A673 (cell line): Measurements from ENCODE around the gene CA9. TPM values are rescaled to one million over a fixed set of nuclear protein-coding genes. Genes with fewer than 3 reads are reported as not detected.

ENCODE experiments used
- BruUV-seq: library from RNA; stranded (reverse); fragments of 400-500 nt; replicated peaks from 2 replicates; lab custom pipeline; 2021; lab: Mats Ljungman, UMichigan
- CTCF ChIA-PET: fragments of 300-600 bp; sonication (Branson Sonifier 250); formaldehyde crosslinking; loops from one replicate; lab custom pipeline; 2022; ENCODE audit warnings: antibody characterized with exemption; lab: Charles Lee
- POLR2A ChIA-PET: fragments of 300-600 bp; sonication (Branson Sonifier 250); formaldehyde crosslinking; loops from one replicate; lab custom pipeline; 2022; ENCODE audit warnings: antibody characterized with exemption; ENCODE audit not compliant: low non-redundant PET; lab: Charles Lee
- DNase-seq: peaks from one replicate; pipeline ENCODE4 v3.0.0-alpha.2; 2015; ENCODE audit warnings: low spot score
- H3K27ac ChIP-seq: fragments of 200-600 bp; sonication (generic); 2 replicates; pipeline ENCODE4 v1.5.1; 2016; ENCODE audit warnings: mixed run types, low read depth, mild to moderate bottlenecking, mixed read lengths, antibody characterized with exemption, low read length; ENCODE audit not compliant: poor library complexity, severe bottlenecking
- H3K27me3 ChIP-seq: fragments of 200-600 bp; sonication (generic); replicated peaks from 2 replicates; pipeline ENCODE4 v1.6.1; 2017; ENCODE audit warnings: mixed run types, low read depth, mild to moderate bottlenecking, mixed read lengths, antibody characterized with exemption, low read length; ENCODE audit not compliant: insufficient read depth, poor library complexity
- H3K36me3 ChIP-seq: fragments of 200-600 bp; sonication (generic); 2 replicates; pipeline ENCODE4 v1.6.1; 2016; ENCODE audit warnings: mixed run types, mild to moderate bottlenecking, mixed read lengths, antibody characterized with exemption, low read length; ENCODE audit not compliant: insufficient read depth, poor library complexity, severe bottlenecking
- H3K4me1 ChIP-seq: fragments of 200-600 bp; sonication (generic); 2 replicates; pipeline ENCODE4 v1.6.1; 2017; ENCODE audit warnings: mixed run types, mild to moderate bottlenecking, mixed read lengths, antibody characterized with exemption, low read length; ENCODE audit not compliant: insufficient read depth, poor library complexity, severe bottlenecking
- H3K4me3 ChIP-seq: fragments of 200-600 bp; sonication (generic); 2 replicates; pipeline ENCODE4 v1.5.1; 2016; ENCODE audit warnings: low read depth, mixed run types, mild to moderate bottlenecking, mixed read lengths, low read length; ENCODE audit not compliant: poor library complexity, severe bottlenecking
- H3K9me3 ChIP-seq: fragments of 200-600 bp; sonication (generic); 2 replicates; pipeline ENCODE4 v1.6.1; 2016; ENCODE audit warnings: mixed run types, low read depth, mild to moderate bottlenecking, mixed read lengths, antibody characterized with exemption, low read length; ENCODE audit not compliant: poor library complexity, severe bottlenecking
- EZH2 ChIP-seq: fragments of 200-600 bp; sonication (generic); IDR thresholded peaks from 2 replicates; pipeline ENCODE4 v1.6.1; 2017; ENCODE audit warnings: borderline replicate concordance, low read depth, mild to moderate bottlenecking, mixed read lengths, antibody characterized with exemption, low read length; ENCODE audit not compliant: poor library complexity, severe bottlenecking
- intact Hi-C: fragments of 100-400 bp; cut with micrococcal nuclease; formaldehyde crosslinking; loops from one replicate; pipeline ENCODE4 v1.10.0; 2022; ENCODE audit not compliant: unreplicated experiment
- total RNA-seq: library from RNA; stranded (reverse); gene quantifications from 2 replicates; pipeline ENCODE4 v1.2.3, GENCODE V29; 2021
- TF ChIP-seq, protein P1 (sequence below): fragments of 300-800, 200-600 bp; sonication (generic); conservative IDR thresholded peaks from 2 replicates; pipeline ENCODE4 v1.5.1; 2017; ENCODE audit warnings: low read depth, mild to moderate bottlenecking, antibody characterized with exemption, low read length, moderate library complexity, mixed read lengths

The CA9 gene
- total RNA-seq, 1 experiment from 2014 or later = 0.32 TPM

DNA sequence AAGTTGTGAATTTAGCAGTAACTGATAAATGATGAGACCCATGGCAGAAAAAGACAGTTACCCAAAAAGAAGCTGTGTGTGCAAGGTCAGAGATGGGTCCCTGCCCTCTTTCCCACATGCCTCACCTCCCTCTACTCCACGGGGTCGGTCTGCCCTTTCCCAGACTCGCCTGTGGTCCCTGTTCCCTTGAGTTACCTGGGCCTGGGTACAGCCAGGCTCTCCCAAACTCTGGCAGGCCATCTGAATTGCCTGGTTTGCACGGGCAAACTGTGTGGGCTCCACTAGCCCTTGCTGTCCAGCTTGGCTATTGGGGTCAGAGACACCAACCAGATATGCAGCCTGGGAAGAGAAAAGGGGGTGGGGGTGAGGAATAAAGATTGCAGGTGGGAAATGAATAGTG is 34.4 kb downstream of the CA9 start:
- peaks cover 88% of the 10 kb centered on the region for H3K36me3 ChIP-seq
- intact Hi-C loops = no loop called here
- H3K4me3 ChIP-seq = no peak overlapping the region
- no peaks in the 10 kb centered on the region for H3K9me3 ChIP-seq
- H3K27ac ChIP-seq = no peak overlapping the region
- TF ChIP-seq, protein P1, sequence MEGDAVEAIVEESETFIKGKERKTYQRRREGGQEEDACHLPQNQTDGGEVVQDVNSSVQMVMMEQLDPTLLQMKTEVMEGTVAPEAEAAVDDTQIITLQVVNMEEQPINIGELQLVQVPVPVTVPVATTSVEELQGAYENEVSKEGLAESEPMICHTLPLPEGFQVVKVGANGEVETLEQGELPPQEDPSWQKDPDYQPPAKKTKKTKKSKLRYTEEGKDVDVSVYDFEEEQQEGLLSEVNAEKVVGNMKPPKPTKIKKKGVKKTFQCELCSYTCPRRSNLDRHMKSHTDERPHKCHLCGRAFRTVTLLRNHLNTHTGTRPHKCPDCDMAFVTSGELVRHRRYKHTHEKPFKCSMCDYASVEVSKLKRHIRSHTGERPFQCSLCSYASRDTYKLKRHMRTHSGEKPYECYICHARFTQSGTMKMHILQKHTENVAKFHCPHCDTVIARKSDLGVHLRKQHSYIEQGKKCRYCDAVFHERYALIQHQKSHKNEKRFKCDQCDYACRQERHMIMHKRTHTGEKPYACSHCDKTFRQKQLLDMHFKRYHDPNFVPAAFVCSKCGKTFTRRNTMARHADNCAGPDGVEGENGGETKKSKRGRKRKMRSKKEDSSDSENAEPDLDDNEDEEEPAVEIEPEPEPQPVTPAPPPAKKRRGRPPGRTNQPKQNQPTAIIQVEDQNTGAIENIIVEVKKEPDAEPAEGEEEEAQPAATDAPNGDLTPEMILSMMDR = no peak
- no peak for TF ChIP-seq EZH2
- CTCF ChIA-PET = no interaction called here
- BruUV-seq = no TSS peak
- H3K27me3 ChIP-seq = no peaks in the 10 kb centered on the region
- no peak for DNase-seq
- POLR2A ChIA-PET = no interaction called here
- H3K4me1 ChIP-seq = no peaks in the 10 kb centered on the region

DNA sequence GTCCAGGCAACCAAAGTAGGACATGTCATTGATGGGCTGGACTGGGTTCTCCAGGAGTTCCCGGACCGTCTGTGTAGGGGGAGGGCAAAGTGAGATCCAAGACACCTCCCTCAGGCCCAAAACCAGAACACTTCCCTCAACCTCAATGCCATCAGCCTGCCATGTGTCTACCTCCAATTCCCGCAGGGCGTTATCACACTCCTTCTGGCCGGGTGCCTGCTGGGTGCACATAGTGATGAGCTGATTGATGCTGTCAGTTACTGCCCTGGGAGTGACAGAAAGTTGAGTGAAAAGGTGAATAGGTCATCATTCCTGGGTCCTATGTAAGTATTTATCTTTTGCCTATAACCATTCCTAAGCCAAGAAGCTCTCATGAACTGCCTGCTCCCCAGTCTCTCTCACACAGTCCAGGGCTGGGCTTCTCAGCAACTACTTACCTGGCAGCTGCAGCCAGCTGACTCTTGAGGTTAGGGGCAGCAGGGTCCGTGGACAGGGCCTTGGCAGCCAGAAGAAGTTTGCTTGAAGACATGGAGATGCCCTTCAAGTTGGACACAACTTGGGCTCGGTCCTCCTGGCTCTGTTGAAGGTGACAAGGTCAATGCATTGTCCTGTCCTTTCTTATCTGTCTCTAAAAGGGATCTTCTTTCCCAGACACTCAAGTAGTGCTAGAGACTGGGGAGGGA is 37.2 kb downstream of the CA9 start:
- Histone ChIP-seq H3K9me3 (no peaks in the 10 kb centered on the region), H3K4me3 (no peak overlapping the region), H3K4me1 (no peaks in the 10 kb centered on the region), H3K36me3 (peaks cover 89% of the 10 kb centered on the region), H3K27ac (no peak overlapping the region), H3K27me3 (no peaks in the 10 kb centered on the region)
- ChIA-PET CTCF (interaction anchor here (1.0 kb wide), 1 partner anchor 17 kb away, joined by 3 read pairs; no protein-coding TSS in a partner anchor), POLR2A (no interaction called here)
- DNase-seq = no peak
- TF ChIP-seq, protein P1 = no peak
- no peak for TF ChIP-seq EZH2
- intact Hi-C loops = no loop called here
- BruUV-seq = TSS peak; percentile 33

DNA sequence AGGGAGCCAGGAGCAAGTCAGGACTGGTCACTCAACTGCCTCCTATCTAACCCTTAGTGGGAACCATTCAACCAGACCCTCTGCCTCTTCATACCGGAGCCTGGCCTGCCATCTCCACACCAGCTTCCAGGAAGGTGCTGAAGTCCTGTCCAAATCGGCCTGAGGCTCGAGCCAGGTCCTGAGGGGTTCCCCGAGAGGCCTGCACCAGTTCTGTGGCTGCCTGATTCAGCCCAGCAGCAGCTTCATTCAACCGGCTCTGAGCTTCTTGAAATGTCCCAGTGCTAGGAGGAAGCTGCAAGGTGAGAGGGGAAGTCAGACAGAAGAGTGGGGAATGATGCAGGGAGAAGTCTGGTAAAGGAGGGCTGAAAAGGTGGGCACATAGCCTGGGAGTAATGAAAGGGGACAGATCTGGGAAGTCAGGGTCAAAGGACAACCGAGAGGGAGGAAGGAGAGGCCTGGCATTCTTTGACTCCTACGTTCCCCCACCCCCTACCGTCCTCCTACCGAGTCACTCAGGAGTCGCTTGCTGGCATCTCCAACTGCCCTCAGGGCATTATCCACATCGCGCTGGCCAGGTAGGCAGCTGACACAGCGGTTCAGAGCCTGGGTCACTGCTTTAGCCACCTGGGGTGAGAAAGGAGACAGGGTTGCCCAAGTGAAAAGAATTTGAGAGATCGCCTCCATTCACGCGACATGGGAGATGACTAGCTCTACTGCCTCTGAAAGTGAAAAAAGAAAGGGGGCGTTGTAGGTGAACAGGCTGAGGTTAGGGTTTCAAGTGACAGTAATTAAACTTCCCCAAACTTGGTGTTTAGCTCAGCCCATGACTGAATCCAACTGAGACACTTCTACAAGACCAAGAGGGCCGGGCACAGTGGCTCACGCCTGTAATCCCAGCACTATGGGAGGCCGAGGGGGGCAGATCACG is 38.0 kb downstream of the CA9 start:
- Histone ChIP-seq H3K27me3 (no peaks in the 10 kb centered on the region), H3K9me3 (no peaks in the 10 kb centered on the region), H3K36me3 (peaks cover 89% of the 10 kb centered on the region), H3K27ac (no peak overlapping the region), H3K4me3 (no peak overlapping the region), H3K4me1 (no peaks in the 10 kb centered on the region)
- no peak for DNase-seq
- CTCF ChIA-PET = interaction anchor here (0.7 kb wide), 1 partner anchor 23 kb away, joined by 7 read pairs; no protein-coding TSS in a partner anchor
- TF ChIP-seq EZH2 = no peak
- TF ChIP-seq, protein P1 = no peak
- intact Hi-C loops = no loop called here
- no TSS peak for BruUV-seq
- POLR2A ChIA-PET = interaction anchor here (0.5 kb wide), 1 partner anchor 14 kb away, joined by 3 read pairs; no protein-coding TSS in a partner anchor
